Endometrium (tissue), 2 donors: ENCODE data around the gene EBLN2.
A peak's percentile ranks its signal among the peaks of the same experiment; 100 is the strongest.

ENCODE experiments used
- FAIRE-seq: peaks from 2 replicates; lab custom pipeline; 2012; peaks lifted over from hg19 to GRCh38; lab: Jason Lieb, UNC
- donor health status: control.
- donor health status: control.

The EBLN2 gene

DNA sequence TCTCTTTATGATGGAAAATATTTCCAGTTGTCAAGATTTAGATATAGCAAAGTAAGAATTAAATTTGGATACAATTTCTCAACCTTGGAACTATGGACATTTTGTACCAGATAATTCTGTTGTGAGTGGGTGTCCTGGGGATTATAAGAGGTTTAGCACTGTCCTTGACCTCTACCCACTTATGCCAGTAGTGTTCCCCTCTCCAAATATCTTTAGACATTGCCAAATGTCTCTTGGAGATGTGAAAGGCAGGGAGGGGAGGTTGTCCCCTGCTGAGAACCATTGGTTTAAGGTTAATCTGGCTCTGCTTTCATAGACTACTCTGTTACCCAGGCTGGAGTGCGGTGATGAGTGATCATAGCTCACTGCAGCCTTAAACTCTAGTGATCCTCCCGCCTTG is at the start of gene EBLN2:
Gene EBLN2 (plus strand): TSS at position 244 of the 400 bp plus-strand sequence. CDS start 423 bp downstream, outside the sequence.
- FAIRE-seq, result no peak

DNA sequence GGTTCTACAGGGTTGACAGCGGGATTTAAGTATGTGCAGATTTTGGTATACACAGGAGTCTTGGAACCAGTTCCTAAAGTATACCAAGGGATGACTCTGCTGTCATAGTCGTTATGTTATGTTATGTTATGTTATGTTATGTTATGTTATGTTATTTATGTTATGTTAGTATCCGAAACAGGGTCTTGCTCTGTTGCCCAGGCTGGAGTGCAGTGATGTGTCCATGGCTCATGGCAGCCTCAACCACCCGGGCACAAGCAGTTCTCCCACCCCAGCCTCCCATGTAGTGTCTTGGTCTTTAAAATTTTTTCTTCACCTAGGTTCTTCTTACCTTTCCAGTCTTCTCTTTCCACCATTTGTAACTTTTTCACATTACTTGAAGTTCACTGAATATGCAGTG is 43.2 kb upstream of the EBLN2 start:
- FAIRE-seq, result no peak

DNA sequence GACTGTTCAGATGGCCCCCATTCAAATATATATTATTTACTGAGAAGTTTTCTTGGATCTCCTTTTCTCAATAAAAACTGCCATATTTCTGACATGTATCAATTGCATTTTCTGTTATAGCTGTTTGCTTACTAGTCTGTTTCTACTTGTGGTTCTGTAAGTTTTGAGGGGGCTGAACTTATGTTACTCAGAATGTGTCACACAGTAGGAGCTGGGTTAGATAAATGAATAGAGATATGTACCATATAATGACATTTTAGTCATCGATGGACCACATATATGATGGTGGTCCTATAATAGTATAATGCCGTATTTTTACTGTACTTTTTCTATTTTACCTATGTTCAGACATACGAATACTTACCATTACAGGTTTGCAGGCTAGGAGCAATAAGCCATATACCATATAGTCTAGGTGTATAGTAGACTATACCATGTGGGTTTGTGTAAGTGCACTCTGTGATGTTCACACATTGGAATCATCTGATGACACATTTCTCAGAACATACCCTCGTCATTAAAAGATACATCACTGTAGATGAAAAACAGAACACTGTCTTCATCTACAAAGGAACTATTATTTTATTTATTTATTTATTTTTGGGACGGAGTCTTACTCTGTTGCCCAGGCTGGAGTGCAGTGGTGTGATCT is 42.5 kb upstream of the EBLN2 start:
- FAIRE-seq, result no peak

GRCh38 chr3:73021301-73021835 is 40.1 kb upstream of the EBLN2 start:
- no peak for FAIRE-seq

DNA sequence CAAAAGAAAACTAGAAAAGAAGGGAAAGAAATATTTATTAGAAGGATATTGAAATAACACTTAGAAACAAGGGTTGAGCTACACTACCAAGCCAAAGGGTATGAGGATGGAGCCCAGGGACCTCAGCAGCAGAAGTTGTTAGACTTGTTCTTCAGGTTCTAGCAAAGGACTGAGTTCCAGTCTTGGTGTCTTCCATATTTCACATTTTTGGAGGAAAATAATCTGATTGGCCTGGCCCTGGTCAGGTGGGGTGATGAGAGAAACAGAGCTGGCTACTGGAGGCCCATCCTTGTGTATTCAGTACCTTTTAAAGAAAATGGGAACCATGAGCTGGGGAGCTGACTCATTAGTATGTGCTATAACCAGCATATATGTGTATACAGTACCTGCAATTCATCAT is 36.6 kb upstream of the EBLN2 start:
- no peak for FAIRE-seq

DNA sequence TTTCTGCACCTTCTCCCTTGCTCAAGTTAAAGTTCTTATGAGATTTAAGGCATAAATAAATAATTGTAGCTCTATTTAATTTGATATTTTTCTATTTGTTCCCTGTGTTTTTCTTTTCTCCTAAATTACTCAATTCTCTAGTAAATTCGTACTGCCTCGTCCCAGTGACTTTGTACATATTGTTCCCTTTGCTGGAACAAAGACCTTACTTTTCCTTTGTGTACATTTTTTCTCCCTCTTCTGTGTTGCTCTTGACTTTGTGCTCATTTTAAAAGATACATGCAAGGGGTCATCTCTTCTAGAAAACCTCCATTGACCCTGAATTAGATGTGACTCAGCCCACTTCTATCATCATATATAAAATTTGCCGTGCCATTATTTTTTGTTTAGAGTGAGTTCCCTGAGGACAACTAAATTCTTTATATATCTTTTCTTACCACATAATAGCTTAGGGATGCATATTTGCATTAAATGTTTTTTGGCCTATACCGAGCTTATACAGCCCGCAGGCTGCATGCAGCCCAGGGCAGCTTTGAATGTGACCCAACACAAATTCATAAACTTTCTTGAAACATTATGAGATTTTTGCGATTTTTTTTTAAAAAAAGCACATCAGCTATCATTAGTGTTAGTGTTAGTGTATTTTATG is 35.2 kb upstream of the EBLN2 start:
- FAIRE-seq, result no peak

- FAIRE-seq, result no peak
These were observed 34.7 kb upstream of the EBLN2 start for GRCh38 chr3:73026760-73027113.

DNA sequence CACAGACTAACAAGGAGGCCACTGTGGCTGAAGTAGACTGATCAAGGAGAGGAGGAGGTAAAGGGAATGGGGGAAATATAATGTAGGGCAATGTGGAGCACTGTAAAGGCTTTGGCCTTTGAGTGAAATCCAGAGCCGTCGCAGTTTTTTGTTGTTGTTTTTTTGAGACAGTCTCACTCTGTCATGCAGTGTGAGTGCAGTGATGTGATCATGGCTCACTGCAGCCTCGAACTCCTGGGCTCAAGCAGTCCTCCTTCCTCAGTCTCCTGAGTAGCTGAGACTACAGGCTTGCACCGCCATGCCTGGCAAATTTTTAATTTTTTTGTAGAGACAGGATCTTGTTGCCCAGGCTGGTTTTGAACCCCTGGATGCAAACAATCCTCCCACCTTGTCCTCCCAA is 32.7 kb upstream of the EBLN2 start:
- FAIRE-seq, result no peak

DNA sequence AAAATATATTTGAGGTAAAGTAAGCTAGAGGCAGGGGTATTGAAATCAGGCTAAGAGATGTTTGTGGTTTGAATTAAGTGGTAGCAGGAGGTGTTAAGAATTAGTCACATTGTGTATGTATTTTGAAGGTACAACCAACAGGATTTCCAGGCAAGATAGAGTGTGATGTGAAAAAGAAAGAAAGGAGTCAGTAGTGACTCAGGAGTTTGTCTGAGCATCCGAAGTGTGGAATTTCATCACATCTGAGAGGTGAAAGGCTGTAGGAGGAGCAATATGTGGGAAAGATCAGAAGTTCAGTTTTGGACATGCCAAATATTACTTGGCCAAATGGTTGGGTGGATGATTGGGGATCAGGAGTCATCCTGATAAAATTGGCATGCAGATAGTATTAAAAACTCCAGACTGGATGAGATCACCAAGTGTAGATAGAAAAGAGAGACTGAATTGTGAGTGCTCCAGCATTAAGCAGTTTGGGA is 32.1 kb upstream of the EBLN2 start:
- no peak for FAIRE-seq

DNA sequence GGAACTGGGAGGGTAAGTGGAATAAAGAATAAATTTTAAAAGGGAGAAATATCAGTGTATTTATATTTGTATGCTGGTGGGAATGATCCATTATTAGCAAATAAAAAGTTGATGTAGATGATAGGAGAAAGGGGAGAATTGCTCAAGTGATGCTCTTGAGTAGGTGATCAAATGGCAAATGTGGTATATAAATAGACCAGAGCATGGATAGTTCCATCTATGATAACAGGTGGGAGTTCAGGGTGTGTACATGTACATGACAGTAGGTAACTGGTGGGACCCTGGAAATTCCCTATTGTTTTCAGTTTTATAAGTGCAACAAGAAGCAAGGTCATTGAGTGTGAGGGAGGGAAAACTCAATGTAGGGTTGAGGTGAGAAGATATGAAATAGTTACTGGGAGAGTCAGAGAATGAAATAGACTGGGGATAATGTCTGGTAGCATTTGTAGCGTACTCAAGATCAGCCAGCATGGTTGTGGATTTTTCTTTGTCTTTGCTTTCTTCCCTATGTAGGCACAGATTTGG is 31.3 kb upstream of the EBLN2 start:
- no peak for FAIRE-seq

GRCh38 chr3:73031573-73032103 is 29.8 kb upstream of the EBLN2 start:
- FAIRE-seq, result no peak

- FAIRE-seq, result no peak
These were observed 24.5 kb upstream of the EBLN2 start for GRCh38 chr3:73036694-73037591.

GRCh38 chr3:73041537-73041936 is 19.9 kb upstream of the EBLN2 start:
- no peak for FAIRE-seq

- no peak for FAIRE-seq
These were observed 18.0 kb upstream of the EBLN2 start for GRCh38 chr3:73043414-73043813.

DNA sequence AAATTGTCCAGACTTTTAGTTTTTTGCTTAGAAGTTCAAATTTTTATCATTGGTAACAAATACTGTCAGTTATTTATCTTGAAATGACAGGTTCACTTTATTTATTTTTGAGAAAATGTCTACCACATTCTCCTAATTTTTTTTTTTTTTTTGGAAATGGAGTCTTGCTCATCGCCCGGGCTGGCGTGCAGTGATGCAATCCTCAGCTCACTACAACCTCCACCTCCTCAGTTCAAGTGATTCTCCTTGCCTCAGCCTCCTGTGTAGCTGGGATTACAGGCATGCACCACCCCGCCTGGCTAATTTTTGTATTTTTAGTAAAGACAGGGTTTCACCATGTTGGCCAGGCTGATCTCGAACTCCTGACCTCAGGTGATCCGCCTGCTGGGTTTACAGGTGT is 16.1 kb upstream of the EBLN2 start:
- FAIRE-seq, result no peak

- FAIRE-seq, result no peak
These were observed 15.3 kb upstream of the EBLN2 start for GRCh38 chr3:73046195-73046594.

DNA sequence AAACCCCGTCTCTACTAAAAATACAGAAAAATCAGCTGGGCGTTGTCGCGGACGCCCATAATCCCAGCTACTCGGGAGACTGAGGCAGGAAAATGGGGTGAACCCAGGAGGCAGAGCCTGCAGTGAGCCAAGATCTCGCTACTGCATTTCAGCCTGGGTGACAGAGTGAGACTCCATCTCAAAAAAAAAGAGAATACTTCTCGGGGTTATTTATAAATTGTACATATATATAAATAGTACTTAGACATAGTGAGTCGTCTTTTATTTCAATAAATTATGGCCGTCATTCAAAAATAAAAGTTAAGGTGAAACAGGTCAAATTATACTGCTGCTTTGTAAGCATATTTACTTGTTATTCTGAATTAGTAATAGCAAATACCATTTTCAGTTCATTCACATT is 12.1 kb upstream of the EBLN2 start:
- FAIRE-seq, result peak; percentile 60

DNA sequence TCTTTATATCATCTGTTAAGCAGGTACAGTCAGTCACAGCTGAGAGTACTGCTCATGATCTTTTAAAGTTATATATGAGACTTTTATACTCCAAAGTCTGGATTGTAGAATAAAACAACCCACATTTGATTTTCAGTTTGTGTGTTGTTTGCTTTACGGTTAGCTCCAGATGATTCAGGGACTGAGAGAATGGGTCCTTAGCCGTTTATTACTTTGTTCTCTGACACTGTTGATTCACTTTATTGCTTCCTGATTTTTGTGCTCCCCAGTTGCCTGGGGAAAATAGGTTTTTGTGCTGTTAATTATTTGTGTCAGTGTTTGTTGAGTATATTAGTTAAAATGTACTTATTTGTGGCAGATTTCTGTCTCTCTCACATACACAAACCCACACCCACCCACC is 8.6 kb upstream of the EBLN2 start:
- FAIRE-seq, result no peak

DNA sequence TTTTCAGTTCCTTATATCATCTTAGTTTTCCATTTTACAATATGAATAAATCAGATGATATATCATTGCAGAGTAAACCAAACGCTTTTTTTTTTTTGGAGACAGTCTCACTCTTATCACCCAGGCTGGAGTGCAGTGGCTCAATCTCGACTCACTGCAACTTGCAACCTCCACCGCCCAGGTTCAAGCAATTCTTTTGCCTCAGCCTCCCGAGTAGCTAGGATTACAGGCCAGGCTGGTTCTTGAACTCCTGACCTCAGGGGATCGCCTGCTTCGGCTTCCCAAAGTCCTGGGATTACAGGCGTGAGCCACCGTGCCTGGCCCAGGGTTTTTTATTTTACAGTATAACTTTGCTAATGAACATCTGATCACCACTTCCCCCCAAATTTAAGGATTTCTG is 5.9 kb upstream of the EBLN2 start:
- FAIRE-seq, result no peak

GRCh38 chr3:73056014-73056844 is 5.2 kb upstream of the EBLN2 start:
- peak; percentile 91 for FAIRE-seq

- FAIRE-seq, result no peak
These were observed 4.7 kb upstream of the EBLN2 start for GRCh38 chr3:73056845-73057150.

DNA sequence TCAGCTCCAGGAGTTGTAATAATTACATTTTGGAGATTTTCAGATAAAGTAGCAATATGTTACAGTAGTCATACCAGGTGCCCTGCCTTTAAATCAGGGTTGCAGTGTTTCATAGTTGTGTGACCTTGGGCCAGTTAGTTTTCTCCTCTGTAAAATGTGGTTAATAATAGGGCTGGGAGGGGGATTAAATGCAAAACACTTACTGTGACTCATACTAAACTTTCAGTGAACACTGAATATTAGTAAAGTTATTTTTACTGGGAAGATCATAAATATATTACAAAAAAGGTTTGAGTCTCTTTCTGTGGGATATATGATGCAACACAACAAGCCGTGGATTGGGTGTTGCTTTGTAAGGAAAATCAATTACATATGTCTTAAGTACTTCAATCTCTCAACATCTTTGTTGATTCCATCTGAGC is 1.1 kb upstream of the EBLN2 start:
- no peak for FAIRE-seq
